ENCODE measurements around the gene WWC2. TPM values are rescaled to one million over a fixed set of nuclear protein-coding genes. Genes with fewer than 3 reads are reported as not detected.

WWC2 gene
- total RNA-seq, 1 experiment from 2014 or later, result 39.1 TPM

DNA sequence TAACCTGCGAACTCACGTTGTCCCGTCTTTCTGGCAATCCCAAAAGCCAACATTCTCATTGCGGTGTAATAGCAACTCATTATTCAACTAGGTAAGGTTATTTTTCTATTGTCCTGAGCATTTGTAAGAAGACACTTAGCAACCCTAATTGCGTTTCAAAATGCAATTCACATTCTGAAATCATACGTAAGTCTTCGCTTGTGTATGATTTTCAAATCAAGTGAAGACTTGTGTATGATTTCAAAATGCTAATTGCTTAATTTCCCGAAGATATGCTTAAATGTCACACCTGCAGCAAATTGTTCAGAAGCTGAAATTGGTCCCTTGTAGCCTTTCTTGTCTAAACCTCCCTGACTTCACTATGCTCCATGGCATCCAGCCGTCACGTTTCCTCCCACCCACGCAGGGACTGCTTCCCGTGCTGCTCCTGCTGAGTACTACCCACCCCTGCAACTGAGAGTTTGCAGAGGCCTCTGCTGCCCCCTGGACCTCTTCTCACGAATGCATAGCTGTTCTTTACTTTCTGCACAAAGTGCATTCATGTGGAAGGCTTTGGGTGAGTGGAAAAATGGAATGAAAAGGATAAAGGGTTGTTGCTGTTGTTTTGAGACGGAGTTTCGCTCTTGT, 264.0 kb downstream of the WWC2 start:
- peak; percentile 78 for ATAC-seq

More for the DNA sequence above, 264.0 kb downstream of the WWC2 start:
- no peaks in the 10 kb centered on the region for H4K20me1 ChIP-seq (ENCODE audit: insufficient read depth)
- ChIA-PET CTCF (no interaction called here), RAD21 (ENCODE audit: low non-redundant PET in 1 of 2, low total read pairs in 2 of 2, uncharacterized antibody in 2 of 2, unreplicated experiment in 2 of 2) (no interaction called here), POLR2A (no interaction called here)
- peak overlapping the region; percentile 11; the same call in 1 of the 2 replicates for H3K4me2 ChIP-seq (ENCODE audit: low read length)
- no peaks in the 10 kb centered on the region for H3K9me2 ChIP-seq (ENCODE audit: insufficient read depth)
- peak overlapping the region; percentile 35 for H2AFZ ChIP-seq (ENCODE audit: low read depth, low read length, poor library complexity, severe bottlenecking)
- TF ChIP-seq, protein P1, sequence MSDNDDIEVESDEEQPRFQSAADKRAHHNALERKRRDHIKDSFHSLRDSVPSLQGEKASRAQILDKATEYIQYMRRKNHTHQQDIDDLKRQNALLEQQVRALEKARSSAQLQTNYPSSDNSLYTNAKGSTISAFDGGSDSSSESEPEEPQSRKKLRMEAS (IDR thresholded peaks at IDR 0.05), result no peak
- TF ChIP-seq SIN3A (IDR thresholded peaks at IDR 0.05; ENCODE audit: low read depth) (no peak), FOSL1 (IDR thresholded peaks at IDR 0.05; ENCODE audit: low read depth) (no peak), CEBPB (IDR thresholded peaks at IDR 0.05; ENCODE audit: low read depth) (no peak), SP1 (IDR thresholded peaks at IDR 0.05; ENCODE audit: low read depth) (no peak), EGR1 (IDR thresholded peaks at IDR 0.05; ENCODE audit: low read depth) (peak; percentile 82), SRF (IDR thresholded peaks at IDR 0.05; ENCODE audit: low read depth) (no peak), JUND (IDR thresholded peaks at IDR 0.05) (no peak), RAD21 (IDR thresholded peaks at IDR 0.05; ENCODE audit: low read depth) (peak; percentile 60), ELF1 (IDR thresholded peaks at IDR 0.05; ENCODE audit: borderline replicate concordance, low read depth) (no peak), ZNF274 (IDR thresholded peaks at IDR 0.05; ENCODE audit: low read depth, low read length) (no peak)
- TF ChIP-seq, protein P2, sequence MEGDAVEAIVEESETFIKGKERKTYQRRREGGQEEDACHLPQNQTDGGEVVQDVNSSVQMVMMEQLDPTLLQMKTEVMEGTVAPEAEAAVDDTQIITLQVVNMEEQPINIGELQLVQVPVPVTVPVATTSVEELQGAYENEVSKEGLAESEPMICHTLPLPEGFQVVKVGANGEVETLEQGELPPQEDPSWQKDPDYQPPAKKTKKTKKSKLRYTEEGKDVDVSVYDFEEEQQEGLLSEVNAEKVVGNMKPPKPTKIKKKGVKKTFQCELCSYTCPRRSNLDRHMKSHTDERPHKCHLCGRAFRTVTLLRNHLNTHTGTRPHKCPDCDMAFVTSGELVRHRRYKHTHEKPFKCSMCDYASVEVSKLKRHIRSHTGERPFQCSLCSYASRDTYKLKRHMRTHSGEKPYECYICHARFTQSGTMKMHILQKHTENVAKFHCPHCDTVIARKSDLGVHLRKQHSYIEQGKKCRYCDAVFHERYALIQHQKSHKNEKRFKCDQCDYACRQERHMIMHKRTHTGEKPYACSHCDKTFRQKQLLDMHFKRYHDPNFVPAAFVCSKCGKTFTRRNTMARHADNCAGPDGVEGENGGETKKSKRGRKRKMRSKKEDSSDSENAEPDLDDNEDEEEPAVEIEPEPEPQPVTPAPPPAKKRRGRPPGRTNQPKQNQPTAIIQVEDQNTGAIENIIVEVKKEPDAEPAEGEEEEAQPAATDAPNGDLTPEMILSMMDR (IDR thresholded peaks at IDR 0.05 in 2 of 3, conservative IDR thresholded peaks at IDR 0.05 in 1 of 3; ENCODE audit: borderline replicate concordance in 1 of 3, insufficient read depth in 1 of 3, low read depth in 2 of 3, low read length in 2 of 3), result peak; percentile 25 to 51 (median 45); a peak in 3 of 6 replicates
- H3K27me3 ChIP-seq (ENCODE audit: insufficient read depth, low read length), result no peaks in the 10 kb centered on the region
- H3K9ac ChIP-seq (ENCODE audit: low read length), result no peak overlapping the region
- peaks cover 0 to 11% of the 10 kb centered on the region in 2 experiments; a peak in 2 of 4 replicates for H3K4me1 ChIP-seq (ENCODE audit: control insufficient read depth in 1 of 2, insufficient read depth in 2 of 2, low read length in 2 of 2)
- no peak overlapping the region for H3K4me3 ChIP-seq (replicated peaks in 1 of 2; ENCODE audit: low read depth in 1 of 2, low read length in 2 of 2)
- H3K36me3 ChIP-seq (ENCODE audit: control insufficient read depth in 1 of 2, insufficient read depth in 2 of 2, low read length in 2 of 2), result no peaks in the 10 kb centered on the region
- H3K27ac ChIP-seq (ENCODE audit: low read depth, low read length), result no peak overlapping the region
- peak; percentile 24 for DNase-seq (ENCODE audit: low read depth, low spot score)
- intact Hi-C loops (cut with micrococcal nuclease), result no loop called here
- no TSS peak for BruUV-seq (replicated peaks)
- no peaks in the 10 kb centered on the region for H3K79me2 ChIP-seq (ENCODE audit: insufficient read depth, low read length)
- no peaks in the 10 kb centered on the region for H3K9me3 ChIP-seq (ENCODE audit: control insufficient read depth in 1 of 2, insufficient read depth in 1 of 2, low read depth in 1 of 2, low read length in 2 of 2)
